Measurements from ENCODE around the gene CD8A. TPM values are rescaled to one million over a fixed set of nuclear protein-coding genes. Genes with fewer than 3 reads are reported as not detected.

The CD8A gene
- total and polyA plus RNA-seq, 10 of the 15 experiments (the other 5 are each of a cell fraction or from before 2014, with no cell fraction given), result 0.15 to 0.43 TPM; not detected in 8

GRCh38 chr2:86808315-86809161 lies 17.8 kb upstream of the CD8A start (continued):
- TF ChIP-seq MAX (IDR thresholded peaks at IDR 0.05; ENCODE audit: low read depth, low read length) (peak; percentile 26; the same call in 1 of the 2 replicates), CTCF (IDR thresholded peaks at IDR 0.05 in 2 of 3, conservative IDR thresholded peaks at IDR 0.05 in 1 of 3; ENCODE audit: control insufficient read depth in 2 of 3, extremely low read depth in 1 of 3, insufficient read depth in 1 of 3, low read depth in 3 of 3, low read length in 3 of 3) (peak; percentile 92 to 98 (median 92); a peak in 5 of 6 replicates), WRNIP1 (IDR thresholded peaks at IDR 0.05; ENCODE audit: borderline replicate concordance, low read depth, low read length) (0 out of 2 replicates have a peak, but pooled peaks have one; percentile 65)

GRCh38 chr2:86807468-86808275 lies 17.0 kb upstream of the CD8A start:
- Histone ChIP-seq H4K20me1 (ENCODE audit: control insufficient read depth, insufficient read depth) (no peaks in the 10 kb centered on the region), H3K9ac (ENCODE audit: control insufficient read depth, insufficient read depth, low read length) (no peak overlapping the region), H3K36me3 (ENCODE audit: control insufficient read depth in 2 of 2, insufficient read depth in 2 of 2, low read length in 1 of 2) (no peaks in the 10 kb centered on the region), H3K4me1 (ENCODE audit: control insufficient read depth, insufficient read depth, low read length) (peaks cover 5% of the 10 kb centered on the region; the same call in 1 of the 2 replicates), H3K27me3 (replicated peaks in 1 of 2; ENCODE audit: control insufficient read depth in 2 of 2, insufficient read depth in 2 of 2, low read length in 1 of 2) (peaks cover 11 to 19% of the 10 kb centered on the region in 2 experiments), H3K4me2 (ENCODE audit: control insufficient read depth, insufficient read depth) (peak overlapping the region; percentile 73), H3K9me3 (replicated peaks; ENCODE audit: control insufficient read depth, insufficient read depth, low read length) (no peaks in the 10 kb centered on the region), H2AFZ (ENCODE audit: control insufficient read depth, low read depth, low read length) (peak overlapping the region; percentile 33), H3K4me3 (peak overlapping the region; percentile 40; the same call in 1 of the 2 replicates), H3K79me2 (ENCODE audit: control insufficient read depth, insufficient read depth, low read length) (no peaks in the 10 kb centered on the region), H3K27ac (ENCODE audit: control insufficient read depth, insufficient read depth) (no peak overlapping the region)
- WGBS (ENCODE audit: insufficient coverage, insufficient replicate concordance, low lambda C conversion rate, missing lambda C conversion rate), result 5% methylated on average over 35 of the region's 51 CpGs
- in situ Hi-C loops (cut with MboI) (loop anchor here (25.0 kb wide), 1 partner anchor 405 kb away; no protein-coding TSS in a partner anchor), intact Hi-C loops (cut with micrococcal nuclease; ENCODE audit: unreplicated experiment) (no loop called here)
- BruUV-seq (replicated peaks), result no TSS peak
- ChIA-PET RAD21 (ENCODE audit: unreplicated experiment) (interaction anchor here (0.7 to 1.8 kb wide), 4 partner anchors 40 to 412 kb away, joined by 3 to 6 read pairs (median 4); no protein-coding TSS in a partner anchor), SMC1A (ENCODE audit: uncharacterized antibody, unreplicated experiment) (interaction anchor here (1.5 to 2.3 kb wide), 2 partner anchors 26 to 43 kb away, joined by 3 to 11 read pairs; no protein-coding TSS in a partner anchor), POLR2A (interaction anchor here (1.1 kb wide), 1 partner anchor 24 kb away, joined by 3 read pairs; no protein-coding TSS in a partner anchor), CTCF (interaction anchor here (0.5 to 1.5 kb wide), 3 partner anchors 9 to 369 kb away, joined by 3 to 11 read pairs (median 6); no protein-coding TSS in a partner anchor)
- DNase-seq (ENCODE audit: low read depth, low spot score) (no peak), ATAC-seq (peak; percentile 62), FAIRE-seq (no peak)
- TF ChIP-seq ATF3 (IDR thresholded peaks at IDR 0.05; ENCODE audit: borderline replicate concordance, extremely low read depth, low read depth, low read length) (no peak), USF1 (IDR thresholded peaks at IDR 0.05; ENCODE audit: borderline replicate concordance, extremely low read length, insufficient read depth, low read depth, low read length) (peak; percentile 46), JUNB (IDR thresholded peaks at IDR 0.05) (no peak), ZNF384 (IDR thresholded peaks at IDR 0.05; ENCODE audit: borderline replicate concordance, low read depth, low read length) (no peak), HDAC2 (IDR thresholded peaks at IDR 0.05) (no peak), BRCA1 (IDR thresholded peaks at IDR 0.05; ENCODE audit: low read depth, low read length) (no peak), RFX5 (IDR thresholded peaks at IDR 0.05; ENCODE audit: low read depth, low read length) (no peak), MYC (IDR thresholded peaks at IDR 0.05; ENCODE audit: insufficient read depth, insufficient read length, insufficient replicate concordance, low read length, severe bottlenecking) (no peak), EGR1 (IDR thresholded peaks at IDR 0.05; ENCODE audit: borderline replicate concordance in 1 of 2, low read depth in 2 of 2, low read length in 2 of 2) (no peak), SMC3 (IDR thresholded peaks at IDR 0.05; ENCODE audit: borderline replicate concordance, low read length) (no peak), FOS (IDR thresholded peaks at IDR 0.05; ENCODE audit: borderline replicate concordance, extremely low read depth, insufficient read length) (no peak)
